B cell (primary cell): ENCODE measurements around the gene LNX1.

ENCODE experiments used
- CTCF ChIP-seq: fragments of 200-600 bp; IDR thresholded peaks from one replicate; pipeline ENCODE4 v1.8.0; 2022; ENCODE audit warnings: antibody characterized with exemption, mild to moderate bottlenecking
- EZH2 ChIP-seq: IDR thresholded peaks from 2 replicates; pipeline ENCODE4 v1.6.1; 2012; ENCODE audit warnings: borderline replicate concordance, low read depth, mild to moderate bottlenecking, moderate library complexity, low read length; ENCODE audit not compliant: insufficient read depth, poor library complexity, severe bottlenecking

- no peak for TF ChIP-seq EZH2
- no peak for TF ChIP-seq CTCF
These were observed 6.6 kb downstream of the LNX1 start for GRCh38 chr4:53584658-53585057.
